ENCODE measurements around the gene MAPK9. TPM values are rescaled to one million over a fixed set of nuclear protein-coding genes. Genes with fewer than 3 reads are reported as not detected.
A peak's percentile ranks its signal among the peaks of the same experiment; 100 is the strongest.

Gene MAPK9
- polyA plus RNA-seq, 3 donors = 9.7 to 19.6 (median 16.2) TPM

DNA sequence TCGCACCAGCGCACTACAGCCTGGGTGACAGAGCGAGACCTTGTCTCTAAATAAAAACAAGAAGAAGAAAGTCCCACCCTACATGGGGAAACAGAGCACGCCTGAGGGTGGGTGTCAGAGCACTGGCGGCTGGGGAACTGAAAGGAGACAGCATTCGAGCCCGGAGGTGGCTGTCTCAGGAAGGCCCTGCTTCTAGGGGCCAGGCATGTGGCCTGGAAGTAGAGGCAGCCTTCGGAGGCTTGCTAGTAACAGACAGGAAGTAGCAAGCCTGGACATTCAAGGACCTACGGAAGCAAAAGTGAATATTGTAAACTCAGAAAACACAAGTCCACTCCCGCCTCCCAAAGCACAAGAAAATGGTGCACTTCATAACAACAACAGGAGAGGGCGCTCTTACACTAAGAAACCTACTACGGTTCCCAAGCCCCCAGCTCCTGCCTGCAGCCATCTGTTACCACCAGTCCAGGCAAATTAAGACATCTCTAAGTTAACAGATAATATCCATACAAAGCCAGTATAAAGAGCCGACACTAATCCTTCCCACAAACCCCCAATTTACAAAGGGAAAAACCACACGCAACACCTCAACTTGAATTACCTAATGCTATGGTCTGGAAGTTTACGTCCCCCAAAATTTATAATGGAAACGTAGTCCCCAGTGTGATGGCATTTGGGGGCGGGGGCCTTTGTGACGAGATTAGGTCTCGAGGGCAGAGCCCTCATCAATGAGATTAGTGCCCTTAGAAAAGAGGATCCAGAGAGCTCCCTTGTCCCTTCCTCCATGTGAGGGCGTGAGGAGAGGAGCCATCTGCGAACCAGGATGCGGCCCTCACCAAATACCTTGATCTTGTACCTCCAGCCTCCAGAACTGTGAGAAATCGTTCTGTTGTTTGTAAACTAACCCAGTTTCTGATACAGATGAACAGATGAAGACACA lies 90.6 kb downstream of the MAPK9 start:
- H3K4me3 Mint-ChIP-seq = no peak overlapping the region
- H3K36me3 Mint-ChIP-seq = no peaks in the 10 kb centered on the region
- no peaks in the 10 kb centered on the region for H3K36me3 ChIP-seq (replicated peaks in 1 of 2; ENCODE audit: control insufficient read depth in 1 of 2, insufficient read depth in 2 of 2, low read length in 2 of 2)
- no peak overlapping the region for H3K9ac ChIP-seq (ENCODE audit: insufficient read depth, low read length, poor library complexity, severe bottlenecking)
- no peaks in the 10 kb centered on the region for H3K27me3 ChIP-seq (ENCODE audit: control insufficient read depth in 2 of 2, insufficient read depth in 2 of 2, low read length in 2 of 2)
- no peaks in the 10 kb centered on the region for H4K20me1 ChIP-seq (ENCODE audit: insufficient read depth, low read length)
- intact Hi-C loops (cut with micrococcal nuclease) = no loop called here
- H3K4me1 Mint-ChIP-seq = no peaks in the 10 kb centered on the region
- H3K4me2 ChIP-seq (replicated peaks; ENCODE audit: extremely low read depth, low read length, poor library complexity, severe bottlenecking) = no peak overlapping the region
- H3K4me3 ChIP-seq (replicated peaks in 1 of 3; ENCODE audit: low read depth in 2 of 3, low read length in 3 of 3) = no peak overlapping the region
- H3K27ac Mint-ChIP-seq = no peak overlapping the region
- WGBS (ENCODE audit: insufficient coverage) = 82% methylated on average over 8 of the region's 23 CpGs
- H3K9me3 ChIP-seq (replicated peaks in 1 of 2; ENCODE audit: control insufficient read depth in 1 of 2, insufficient read depth in 1 of 2, low read length in 2 of 2) = no peaks in the 10 kb centered on the region
- H3K4me1 ChIP-seq (ENCODE audit: control insufficient read depth in 1 of 2, insufficient read depth in 2 of 2, low read length in 2 of 2) = no peaks in the 10 kb centered on the region
- no peak overlapping the region for H3K27ac ChIP-seq (ENCODE audit: low read depth in 1 of 2, low read length in 2 of 2)
- peak in 1 of 3 donors; percentile 2 for DNase-seq
- H3K27me3 Mint-ChIP-seq (ENCODE audit: low read depth in 3 of 3) = peaks cover 8 to 12% (median 10%) of the 10 kb centered on the region in 3 donors
- TF ChIP-seq, protein P1, sequence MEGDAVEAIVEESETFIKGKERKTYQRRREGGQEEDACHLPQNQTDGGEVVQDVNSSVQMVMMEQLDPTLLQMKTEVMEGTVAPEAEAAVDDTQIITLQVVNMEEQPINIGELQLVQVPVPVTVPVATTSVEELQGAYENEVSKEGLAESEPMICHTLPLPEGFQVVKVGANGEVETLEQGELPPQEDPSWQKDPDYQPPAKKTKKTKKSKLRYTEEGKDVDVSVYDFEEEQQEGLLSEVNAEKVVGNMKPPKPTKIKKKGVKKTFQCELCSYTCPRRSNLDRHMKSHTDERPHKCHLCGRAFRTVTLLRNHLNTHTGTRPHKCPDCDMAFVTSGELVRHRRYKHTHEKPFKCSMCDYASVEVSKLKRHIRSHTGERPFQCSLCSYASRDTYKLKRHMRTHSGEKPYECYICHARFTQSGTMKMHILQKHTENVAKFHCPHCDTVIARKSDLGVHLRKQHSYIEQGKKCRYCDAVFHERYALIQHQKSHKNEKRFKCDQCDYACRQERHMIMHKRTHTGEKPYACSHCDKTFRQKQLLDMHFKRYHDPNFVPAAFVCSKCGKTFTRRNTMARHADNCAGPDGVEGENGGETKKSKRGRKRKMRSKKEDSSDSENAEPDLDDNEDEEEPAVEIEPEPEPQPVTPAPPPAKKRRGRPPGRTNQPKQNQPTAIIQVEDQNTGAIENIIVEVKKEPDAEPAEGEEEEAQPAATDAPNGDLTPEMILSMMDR (IDR thresholded peaks at IDR 0.05) = peak; percentile 51
- no peaks in the 10 kb centered on the region for H3K79me2 ChIP-seq (ENCODE audit: insufficient read depth, low read length)
- no peak overlapping the region for H2AFZ ChIP-seq (ENCODE audit: insufficient read depth, low read depth, low read length, poor library complexity, severe bottlenecking)
- peaks cover 0 to 3% (median 0%) of the 10 kb centered on the region in 7 donors for H3K9me3 Mint-ChIP-seq

DNA sequence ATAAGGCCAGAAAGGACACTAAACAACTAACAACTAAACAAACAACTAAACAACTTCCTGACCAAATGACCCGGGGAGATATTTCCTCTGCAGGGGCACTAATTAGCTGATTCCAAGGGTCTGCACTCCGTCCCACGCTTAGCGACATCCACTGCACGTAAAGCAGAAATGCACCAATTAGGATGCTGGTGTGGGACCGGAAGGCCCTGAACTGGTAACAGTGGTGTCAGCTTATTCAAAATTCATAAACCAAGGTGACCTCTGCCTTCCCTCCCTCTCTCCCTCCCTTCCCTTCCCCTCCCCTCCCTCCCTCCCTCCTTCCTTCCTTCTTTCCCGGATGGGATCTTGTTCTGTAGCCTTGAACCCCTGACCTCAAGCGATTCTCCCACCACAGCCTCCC lies 92.5 kb downstream of the MAPK9 start:
- Mint-ChIP-seq H3K9me3 (peaks cover 0 to 3% (median 0%) of the 10 kb centered on the region in 7 donors), H3K36me3 (no peaks in the 10 kb centered on the region), H3K27ac (no peak overlapping the region), H3K27me3 (ENCODE audit: low read depth in 3 of 3) (peaks cover 3 to 7% (median 4%) of the 10 kb centered on the region in 3 donors), H3K4me3 (no peak overlapping the region), H3K4me1 (no peaks in the 10 kb centered on the region)
- no peak for DNase-seq
- H2AFZ ChIP-seq (ENCODE audit: insufficient read depth, low read depth, low read length, poor library complexity, severe bottlenecking) = no peak overlapping the region
- no peak overlapping the region for H3K27ac ChIP-seq (ENCODE audit: low read depth in 1 of 2, low read length in 2 of 2)
- no peaks in the 10 kb centered on the region for H3K79me2 ChIP-seq (ENCODE audit: insufficient read depth, low read length)
- H3K9me3 ChIP-seq (replicated peaks in 1 of 2; ENCODE audit: control insufficient read depth in 1 of 2, insufficient read depth in 1 of 2, low read length in 2 of 2) = no peaks in the 10 kb centered on the region
- no peaks in the 10 kb centered on the region for H3K36me3 ChIP-seq (replicated peaks in 1 of 2; ENCODE audit: control insufficient read depth in 1 of 2, insufficient read depth in 2 of 2, low read length in 2 of 2)
- TF ChIP-seq, protein P1 (IDR thresholded peaks at IDR 0.05) = no peak
- H3K4me2 ChIP-seq (replicated peaks; ENCODE audit: extremely low read depth, low read length, poor library complexity, severe bottlenecking) = no peak overlapping the region
- intact Hi-C loops (cut with micrococcal nuclease) = no loop called here
- no peaks in the 10 kb centered on the region for H4K20me1 ChIP-seq (ENCODE audit: insufficient read depth, low read length)
- no peak overlapping the region for H3K4me3 ChIP-seq (replicated peaks in 1 of 3; ENCODE audit: low read depth in 2 of 3, low read length in 3 of 3)
- no peak overlapping the region for H3K9ac ChIP-seq (ENCODE audit: insufficient read depth, low read length, poor library complexity, severe bottlenecking)
- no peaks in the 10 kb centered on the region for H3K4me1 ChIP-seq (ENCODE audit: control insufficient read depth in 1 of 2, insufficient read depth in 2 of 2, low read length in 2 of 2)
- WGBS (ENCODE audit: insufficient coverage) = 78% methylated on average over 6 of the region's 8 CpGs
- no peaks in the 10 kb centered on the region for H3K27me3 ChIP-seq (ENCODE audit: control insufficient read depth in 2 of 2, insufficient read depth in 2 of 2, low read length in 2 of 2)

Data from CD14-positive monocyte (primary cell).